K562 (cell line): ENCODE results near the gene CERS1. TPM values are rescaled to one million over a fixed set of nuclear protein-coding genes. Genes with fewer than 3 reads are reported as not detected.

Experiments used
- REST ChIP-seq, 2 experiments: fragments of 450-650 bp; formaldehyde crosslinking in 1 of 2; IDR thresholded peaks; 2 replicates each; pipeline versions ENCODE4 v1.4.0 to v1.6.1; 2014 to 2020; ENCODE audit warnings: mild to moderate bottlenecking in 2 of 2, borderline replicate concordance in 1 of 2, low read depth in 1 of 2
- ZNF384 ChIP-seq: IDR thresholded peaks from 2 replicates; pipeline ENCODE4 v1.6.1; 2012; ENCODE audit warnings: low read depth, low read length, improper control_type of control experiment
- polyA plus RNA-seq, 8 experiments: library from polyadenylated mRNA; depleted of rRNA in 4 of 8; stranded (reverse) in 5 of 8; unstranded in 3 of 8; fragments of >200 nt; fragmentation: Nextera tagmentation in 2 of 8; fragmentation: Illumina TruSeq in 1 of 8; extraction: Ambion mirVana in 2 of 8; extraction: Trizol in 1 of 8; gene quantifications; 2 replicates each; pipeline versions ENCODE4 v1.2.1 to v1.2.3, GENCODE V29; 2011 to 2014; ENCODE audit warnings: inconsistent platforms in 1 of 8, missing spikeins in 1 of 8
- total RNA-seq, 7 experiments: library from RNA; depleted of rRNA in 6 of 7; stranded (reverse); fragments of >200 nt in 6 of 7; fragmentation: Illumina TruSeq in 2 of 7; extraction: Trizol in 2 of 7; gene quantifications; 2 replicates each; pipeline versions ENCODE4 v1.2.1 to v1.2.3, GENCODE V29; 2011 to 2021; ENCODE audit warnings: low replicate concordance in 1 of 7

CERS1 gene
- total and polyA plus RNA-seq, 9 of the 15 experiments (the other 6 are each of a cell fraction or from before 2014, with no cell fraction given), result 0.33 to 1.5 (median 0.86) TPM; not detected in 2

GRCh38 chr19:18856385-18857126 is 39.4 kb downstream of the CERS1 start (continued):
- TF ChIP-seq REST (IDR thresholded peaks at IDR 0.05; ENCODE audit: borderline replicate concordance) (peak; percentile 92), REST (CRISPR knock-in tag; IDR thresholded peaks at IDR 0.05; ENCODE audit: low read depth) (no peak), ZNF384 (no peak)
